ENCODE results near the gene SMTNL2.

The SMTNL2 gene

DNA sequence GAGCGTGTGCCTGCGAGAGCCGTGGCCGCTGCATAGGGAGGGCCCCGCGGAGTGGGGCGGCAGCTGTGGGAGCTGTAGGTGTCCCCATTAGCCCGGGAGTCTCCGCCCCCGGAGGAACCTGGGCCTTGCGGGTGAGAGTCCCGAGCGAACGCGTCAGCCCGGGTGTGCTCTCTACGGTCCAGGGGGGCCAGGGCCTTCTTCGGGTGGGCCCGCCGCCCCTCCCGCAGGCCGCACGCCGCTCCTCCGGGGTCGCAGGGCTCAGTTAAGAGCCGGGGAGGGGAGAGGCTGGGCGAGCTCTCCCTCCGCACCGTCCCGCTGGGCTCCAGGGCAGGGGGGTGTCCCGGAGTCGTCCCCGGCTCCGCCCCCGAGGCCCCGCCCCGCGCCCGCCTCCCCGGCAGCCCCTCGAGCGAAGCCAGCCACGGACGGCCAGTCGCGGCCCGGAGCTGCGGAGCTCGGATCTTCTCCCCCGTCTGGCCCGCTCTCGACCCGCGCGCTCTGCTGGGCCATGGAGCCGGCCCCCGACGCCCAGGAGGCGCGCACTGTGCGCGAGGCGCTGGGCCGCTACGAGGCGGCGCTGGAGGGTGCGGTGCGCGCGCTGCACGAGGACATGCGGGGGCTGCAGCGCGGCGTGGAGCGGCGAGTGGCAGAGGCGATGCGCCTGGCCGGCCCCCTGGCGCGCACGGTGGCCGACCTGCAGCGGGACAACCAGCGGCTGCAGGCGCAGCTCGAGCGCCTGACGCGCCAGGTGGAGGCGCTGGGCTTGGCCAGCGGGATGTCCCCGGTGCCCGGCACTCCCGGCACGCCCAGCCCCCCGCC, at the start of gene SMTNL2:
Gene SMTNL2, plus strand, starts transcription at position 429 of the 816 bp plus-strand sequence. Its CDS starts 77 bp downstream, at position 506.
- no peak for DNase-seq (ENCODE audit: low read depth in 1 of 2, low spot score in 1 of 2)

- no peak for DNase-seq (ENCODE audit: low read depth in 1 of 2, low spot score in 1 of 2)
Measured at GRCh38 chr17:4534928-4535666, 49.2 kb upstream of the SMTNL2 start.

DNA sequence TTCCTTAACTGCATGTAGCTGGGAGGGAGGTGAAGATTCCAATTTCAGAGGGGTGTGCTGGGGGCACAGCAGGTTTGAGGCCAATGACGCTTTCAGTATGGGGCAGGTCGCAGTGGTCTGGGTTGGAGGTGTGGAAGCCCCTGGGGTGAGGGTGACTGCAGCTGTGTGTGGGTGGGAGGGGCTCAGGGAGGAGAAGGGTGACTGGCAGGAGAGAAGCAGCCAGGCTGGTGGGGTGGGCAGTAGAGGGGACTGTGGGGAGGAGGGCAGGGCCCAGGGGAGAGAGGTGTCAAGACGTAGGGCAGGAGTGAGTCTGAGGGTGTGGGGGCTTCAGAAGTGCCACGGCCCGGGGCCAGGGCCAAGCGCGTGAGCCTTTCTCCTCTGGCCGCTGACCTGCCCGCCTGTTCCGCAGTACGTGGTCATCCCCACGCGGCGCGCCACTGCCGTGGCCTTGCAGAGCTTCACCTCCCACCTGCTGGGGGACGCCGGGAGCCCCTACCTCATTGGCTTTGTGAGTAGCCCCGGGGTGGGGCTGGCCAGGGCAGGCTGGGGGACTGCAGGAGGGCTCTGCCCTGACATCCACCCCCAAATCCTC, 48.6 kb upstream of the SMTNL2 start:
- DNase-seq (ENCODE audit: low read depth in 1 of 2, low spot score in 1 of 2) = no peak

- DNase-seq (ENCODE audit: low read depth in 1 of 2, low spot score in 1 of 2) = no peak
Measured at GRCh38 chr17:4536259-4536741, 48.0 kb upstream of the SMTNL2 start.

GRCh38 chr17:4536742-4537411, 47.5 kb upstream of the SMTNL2 start:
- no peak for DNase-seq (ENCODE audit: low read depth in 1 of 2, low spot score in 1 of 2)

GRCh38 chr17:4537451-4538235, 46.7 kb upstream of the SMTNL2 start:
- no peak for DNase-seq (ENCODE audit: low read depth in 1 of 2, low spot score in 1 of 2)

DNA sequence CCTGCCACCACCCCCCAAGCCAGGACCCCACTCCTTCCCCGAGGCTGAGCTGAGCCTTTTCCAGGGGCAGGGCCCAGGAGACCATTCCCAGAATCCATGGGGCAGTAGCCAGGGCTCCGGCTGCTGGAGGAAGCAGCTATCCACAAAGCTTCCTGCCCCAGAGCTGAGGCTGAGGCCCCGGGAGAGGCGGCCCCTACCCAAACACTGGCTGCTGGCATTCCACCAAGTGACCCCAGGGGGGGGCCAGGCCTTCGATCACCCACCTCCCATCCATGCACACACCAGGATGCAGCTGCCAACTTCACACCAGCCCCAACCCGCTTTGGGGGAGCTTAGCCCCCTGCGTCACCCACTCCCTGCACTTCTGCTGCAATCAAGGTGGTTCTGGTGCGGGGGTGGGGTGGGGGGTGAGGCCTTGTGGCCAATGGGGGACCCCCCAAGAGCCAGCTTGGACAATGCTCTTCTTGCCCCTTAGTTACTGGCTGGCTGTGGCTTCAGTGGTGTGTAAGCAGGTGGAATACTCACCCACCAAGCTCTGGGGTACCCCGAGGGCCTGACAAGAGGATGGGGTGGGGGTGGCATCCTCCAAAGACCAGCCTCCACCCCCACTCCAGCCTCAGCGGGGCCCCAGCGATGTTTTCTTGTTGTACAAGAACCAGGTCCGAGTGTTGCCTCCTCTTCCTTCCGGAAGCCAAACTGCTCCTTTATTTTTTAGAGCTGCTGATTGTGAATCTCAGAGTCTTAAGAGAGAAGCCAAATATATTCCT, 45.9 kb upstream of the SMTNL2 start:
- no peak for DNase-seq (ENCODE audit: low read depth in 1 of 2, low spot score in 1 of 2)

DNA sequence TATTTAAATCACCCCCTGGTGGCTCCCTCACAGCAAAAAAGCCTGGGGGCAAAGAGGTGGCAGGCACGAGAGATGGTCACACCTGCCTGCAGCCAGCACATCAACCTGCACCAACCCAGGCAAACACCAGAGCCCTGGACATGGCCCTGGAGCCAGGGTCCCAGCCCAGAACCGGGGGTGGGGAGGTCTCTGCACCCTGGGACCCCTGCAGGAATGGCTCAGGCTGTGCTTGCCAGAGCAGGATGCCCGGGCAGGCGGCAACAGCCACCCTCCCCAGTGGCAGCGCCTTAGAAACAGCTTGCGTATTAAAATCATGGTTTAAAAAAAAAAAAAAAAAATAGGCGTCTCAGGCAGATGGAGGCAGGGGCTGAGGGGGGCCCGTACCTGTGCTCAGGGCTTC, 45.3 kb upstream of the SMTNL2 start:
- DNase-seq (ENCODE audit: low read depth in 1 of 2, low spot score in 1 of 2) = no peak

DNA sequence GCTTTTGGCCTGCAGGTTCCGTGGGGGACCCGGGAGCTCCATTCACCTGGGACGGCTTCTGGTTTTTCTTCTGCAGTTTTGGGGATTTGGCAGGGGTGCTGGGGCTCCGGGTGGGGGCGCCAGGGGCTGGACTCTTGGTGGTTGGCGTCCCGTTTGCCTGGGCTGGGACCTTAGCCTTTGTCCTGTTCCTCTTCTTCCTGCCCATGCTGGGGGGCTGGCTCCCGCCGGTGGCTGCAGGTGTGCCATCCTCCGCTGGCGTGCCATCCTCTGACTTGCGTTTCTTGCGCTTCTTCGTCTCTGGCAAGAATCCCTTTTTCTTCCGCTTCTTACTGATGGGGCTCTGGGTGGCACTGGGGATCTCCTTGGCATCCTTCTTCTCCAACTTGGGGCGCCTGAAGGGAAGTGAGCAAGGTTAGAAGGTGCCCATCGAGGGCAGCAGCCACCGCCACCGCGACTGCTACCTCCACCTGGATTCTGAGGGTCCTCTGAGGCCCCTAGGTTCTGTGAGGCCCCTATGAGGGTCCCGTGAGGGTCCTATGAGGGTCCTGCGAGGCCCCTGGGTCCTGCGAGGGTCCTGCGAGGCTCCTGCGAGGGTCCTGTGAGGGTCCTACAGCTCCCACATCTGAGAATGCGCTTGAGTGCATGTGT, 44.6 kb upstream of the SMTNL2 start:
- DNase-seq (ENCODE audit: low read depth in 1 of 2, low spot score in 1 of 2) = no peak

DNA sequence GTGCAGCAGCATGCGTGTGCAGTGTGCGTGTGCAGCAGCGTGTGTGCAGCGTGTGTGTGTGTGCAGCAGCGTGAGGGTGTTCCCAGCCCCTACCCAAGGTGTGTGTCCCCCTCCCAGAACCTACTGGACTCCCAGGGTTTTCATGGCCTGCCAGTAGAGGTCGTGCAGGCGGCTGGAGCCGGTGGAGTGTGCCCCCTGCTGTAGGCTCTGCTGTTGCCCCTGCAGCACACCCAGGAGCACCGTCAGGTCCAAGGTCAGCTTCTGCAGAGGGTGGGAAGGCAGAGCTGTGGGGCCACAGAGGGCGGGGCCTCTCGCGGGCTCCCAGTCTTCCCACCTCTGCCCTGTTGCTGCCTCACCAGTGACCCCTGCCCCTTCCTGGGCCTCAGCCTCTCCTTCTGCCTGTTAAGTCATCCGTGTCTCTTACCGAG, 44.1 kb upstream of the SMTNL2 start:
- DNase-seq (ENCODE audit: low read depth in 1 of 2, low spot score in 1 of 2) = no peak

- DNase-seq (ENCODE audit: low read depth in 1 of 2, low spot score in 1 of 2) = no peak
Measured at GRCh38 chr17:4540687-4541327, 43.5 kb upstream of the SMTNL2 start.

- no peak for DNase-seq (ENCODE audit: low read depth in 1 of 2, low spot score in 1 of 2)
Measured at GRCh38 chr17:4541328-4542002, 42.9 kb upstream of the SMTNL2 start.

- DNase-seq (ENCODE audit: low read depth in 1 of 2, low spot score in 1 of 2) = no peak
Measured at GRCh38 chr17:4542003-4542725, 42.2 kb upstream of the SMTNL2 start.

GRCh38 chr17:4542726-4543191, 41.6 kb upstream of the SMTNL2 start:
- no peak for DNase-seq (ENCODE audit: low read depth in 1 of 2, low spot score in 1 of 2)

DNA sequence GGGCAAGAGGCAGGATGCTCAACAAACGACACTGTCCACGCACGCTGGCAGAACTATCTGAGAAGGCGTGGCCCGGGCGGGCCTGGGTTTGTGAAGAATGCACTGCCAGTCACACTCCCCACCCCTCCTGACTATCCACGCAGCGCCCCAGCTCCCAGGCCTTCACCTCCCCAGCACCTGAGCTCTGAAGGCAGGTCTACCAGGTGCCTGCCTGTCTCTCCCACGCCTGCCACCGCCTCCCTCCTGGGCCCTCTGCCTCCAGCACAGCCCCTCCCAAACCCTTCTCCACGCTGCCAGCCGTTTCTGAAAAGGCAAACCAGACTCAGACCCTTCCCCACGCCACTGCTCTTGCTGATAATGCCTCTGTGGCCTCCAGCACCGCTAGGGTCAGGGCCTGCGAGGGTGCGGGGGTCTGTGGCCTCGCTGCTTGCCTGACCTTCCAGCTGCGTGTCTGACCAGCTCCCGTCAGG, 40.7 kb upstream of the SMTNL2 start:
- DNase-seq (ENCODE audit: low read depth in 1 of 2, low spot score in 1 of 2) = no peak

DNA sequence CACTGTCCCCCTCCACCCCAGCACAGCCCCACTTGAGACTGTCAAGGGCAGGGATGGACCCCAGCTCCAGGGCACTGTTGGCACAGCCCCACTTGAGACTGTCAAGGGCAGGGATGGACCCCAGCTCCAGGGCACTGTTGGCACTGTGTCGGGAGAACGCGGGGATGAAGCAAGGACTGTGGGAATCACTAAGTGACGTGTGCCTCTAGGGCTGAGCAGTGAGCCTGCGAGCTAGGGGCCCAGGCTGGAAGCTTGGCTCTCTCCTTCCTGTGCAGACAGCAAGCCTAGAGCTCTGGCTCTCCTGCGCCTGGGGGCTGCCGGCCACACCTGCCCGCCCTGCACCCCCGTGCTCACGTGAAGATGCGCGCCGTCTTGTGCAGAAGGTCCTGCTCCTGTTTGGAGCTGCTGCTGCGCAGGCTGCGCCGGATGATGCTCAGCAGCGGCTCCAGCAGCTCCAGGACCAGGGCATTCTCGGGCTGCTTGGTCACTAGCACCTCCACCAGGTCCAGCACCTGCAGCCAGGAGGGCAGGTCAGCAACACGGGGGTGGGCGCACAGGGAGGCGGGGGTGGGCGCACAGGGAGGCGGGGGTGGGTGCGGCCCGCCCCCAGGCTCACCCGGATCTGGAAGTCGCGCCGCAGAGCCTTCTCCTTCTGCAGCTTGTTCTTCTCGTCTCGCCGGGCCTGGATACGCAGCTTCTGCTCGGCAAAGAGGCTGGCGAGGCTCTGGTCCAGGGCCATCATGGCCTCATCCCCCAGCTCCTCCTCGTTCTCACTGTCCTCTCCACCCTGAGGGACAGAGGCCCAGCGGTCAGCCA, 40.0 kb upstream of the SMTNL2 start:
- DNase-seq (ENCODE audit: low read depth in 1 of 2, low spot score in 1 of 2) = no peak

DNA sequence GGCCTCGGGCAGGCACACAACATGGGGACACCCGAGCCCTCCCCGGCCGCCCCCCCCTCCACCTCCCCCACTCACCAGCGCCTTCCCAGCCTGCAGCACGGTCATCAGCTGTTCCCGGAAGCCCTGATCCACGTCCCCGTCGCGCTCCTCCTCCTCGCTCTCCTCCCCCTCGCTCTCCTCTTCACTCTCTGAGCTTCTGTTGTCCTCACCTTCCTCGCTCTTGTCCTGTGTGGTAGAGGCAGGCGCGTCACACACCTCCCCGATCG, 39.4 kb upstream of the SMTNL2 start:
- DNase-seq (ENCODE audit: low read depth in 1 of 2, low spot score in 1 of 2) = no peak
